ENCODE measurements around the gene SPINK2.

DNA sequence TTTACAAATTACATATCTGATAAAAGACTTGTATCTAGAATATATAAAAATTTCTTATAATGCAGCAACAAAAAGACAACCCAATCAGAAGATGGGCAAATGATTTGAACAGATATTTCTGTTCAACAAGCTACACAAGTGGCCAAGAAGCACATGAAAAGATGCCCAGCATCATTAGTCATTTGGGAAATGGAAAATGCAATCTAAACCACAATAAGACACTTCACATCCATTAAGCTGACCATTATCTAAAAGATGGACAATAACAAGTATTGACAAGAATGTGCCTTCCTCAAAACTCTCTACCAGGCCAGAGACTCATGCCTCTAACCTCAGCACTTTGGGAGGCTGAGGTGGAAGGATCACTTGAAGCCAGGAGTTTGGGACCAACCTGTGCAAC, 53.9 kb downstream of the SPINK2 start:
- TF ChIP-seq CTCF (IDR thresholded peaks at IDR 0.05) (no peak), POLR2A (IDR thresholded peaks at IDR 0.05) (no peak), POLR2AphosphoS5 (IDR thresholded peaks at IDR 0.05) (no peak), EP300 (IDR thresholded peaks at IDR 0.05; ENCODE audit: low read depth) (no peak)

Data from transverse colon (tissue), 4 donors.